ENCODE data around the gene CEP70. TPM values are rescaled to one million over a fixed set of nuclear protein-coding genes. Genes with fewer than 3 reads are reported as not detected.
A peak's percentile ranks its signal among the peaks of the same experiment; 100 is the strongest.

CEP70 gene
- total RNA-seq, 1 experiment from 2014 or later, result 32.6 TPM

DNA sequence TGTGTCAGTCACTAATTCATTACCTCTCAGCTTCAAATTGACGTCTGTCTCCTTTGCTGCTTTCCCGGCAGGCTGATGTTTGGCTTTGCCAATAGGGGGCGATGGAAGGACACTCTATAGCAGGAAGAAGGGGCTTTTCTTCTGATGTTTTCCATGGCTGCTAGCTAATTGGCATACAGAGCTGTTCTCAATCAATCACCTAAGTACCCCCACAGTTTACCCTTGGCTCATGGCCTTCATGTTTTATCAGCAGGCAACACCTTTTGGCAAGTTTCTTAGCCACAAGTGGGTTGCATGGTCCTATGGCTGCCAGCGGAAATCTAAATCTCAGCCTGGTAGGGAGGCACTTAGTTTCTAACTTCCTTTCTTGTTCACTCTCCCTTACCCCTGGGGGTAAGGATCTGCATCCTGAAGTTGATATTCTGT is 114.6 kb downstream of the CEP70 start:
- H3K27me3 Mint-ChIP-seq (ENCODE audit: low read depth), result no peaks in the 10 kb centered on the region
- H3K4me1 ChIP-seq (ENCODE audit: insufficient read depth, low read length), result no peaks in the 10 kb centered on the region

More for the DNA sequence above, 114.6 kb downstream of the CEP70 start:
- TF ChIP-seq, protein P1, sequence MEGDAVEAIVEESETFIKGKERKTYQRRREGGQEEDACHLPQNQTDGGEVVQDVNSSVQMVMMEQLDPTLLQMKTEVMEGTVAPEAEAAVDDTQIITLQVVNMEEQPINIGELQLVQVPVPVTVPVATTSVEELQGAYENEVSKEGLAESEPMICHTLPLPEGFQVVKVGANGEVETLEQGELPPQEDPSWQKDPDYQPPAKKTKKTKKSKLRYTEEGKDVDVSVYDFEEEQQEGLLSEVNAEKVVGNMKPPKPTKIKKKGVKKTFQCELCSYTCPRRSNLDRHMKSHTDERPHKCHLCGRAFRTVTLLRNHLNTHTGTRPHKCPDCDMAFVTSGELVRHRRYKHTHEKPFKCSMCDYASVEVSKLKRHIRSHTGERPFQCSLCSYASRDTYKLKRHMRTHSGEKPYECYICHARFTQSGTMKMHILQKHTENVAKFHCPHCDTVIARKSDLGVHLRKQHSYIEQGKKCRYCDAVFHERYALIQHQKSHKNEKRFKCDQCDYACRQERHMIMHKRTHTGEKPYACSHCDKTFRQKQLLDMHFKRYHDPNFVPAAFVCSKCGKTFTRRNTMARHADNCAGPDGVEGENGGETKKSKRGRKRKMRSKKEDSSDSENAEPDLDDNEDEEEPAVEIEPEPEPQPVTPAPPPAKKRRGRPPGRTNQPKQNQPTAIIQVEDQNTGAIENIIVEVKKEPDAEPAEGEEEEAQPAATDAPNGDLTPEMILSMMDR (conservative IDR thresholded peaks at IDR 0.05), result peak; percentile 92
- peak; percentile 69 for DNase-seq
- Mint-ChIP-seq H3K9me3 (peaks cover 6 to 7% of the 10 kb centered on the region in 2 experiments; a peak in 4 of 5 replicates), H3K36me3 (ENCODE audit: insufficient read depth in 1 of 3, low read depth in 3 of 3) (peaks cover 0 to 5% (median 3%) of the 10 kb centered on the region in 3 experiments; a peak in 3 of 7 replicates), H3K4me3 (no peak overlapping the region), H3K4me1 (peaks cover 0 to 5% of the 10 kb centered on the region in 2 experiments; a peak in 1 of 4 replicates), H3K27ac (no peak overlapping the region)
- no peak overlapping the region for H3T11ph ChIP-seq (ENCODE audit: low read length)
- no peaks in the 10 kb centered on the region for H3K79me1 ChIP-seq (ENCODE audit: insufficient read depth, low read depth, low read length, poor library complexity, severe bottlenecking)
- H2BK5ac ChIP-seq (ENCODE audit: insufficient read length, low read length), result no peak overlapping the region
- no peaks in the 10 kb centered on the region for H4K20me1 ChIP-seq (ENCODE audit: control insufficient read depth, insufficient read depth, insufficient read length)
- H2BK120ac ChIP-seq (ENCODE audit: low read depth, low read length, poor library complexity, severe bottlenecking), result no peak overlapping the region
- no peak overlapping the region for H4K91ac ChIP-seq (ENCODE audit: insufficient read length, low read depth, low read length)
- H3K9ac ChIP-seq (ENCODE audit: extremely low read depth, insufficient read length, low read length), result no peak overlapping the region
- no peaks in the 10 kb centered on the region for H3K79me2 ChIP-seq (ENCODE audit: insufficient read depth, low read length)
- no peak overlapping the region for H3K23ac ChIP-seq (ENCODE audit: insufficient read length, low read depth, low read length)
- H3K18ac ChIP-seq (ENCODE audit: insufficient read length, low read depth, low read length), result no peak overlapping the region
- no CpG with 5 or more reads among the region's 4 CpGs for WGBS (ENCODE audit: extremely low coverage, insufficient read length, low lambda C conversion rate)
- H3K23me2 ChIP-seq (ENCODE audit: insufficient read length, low read depth, low read length, poor library complexity, severe bottlenecking), result no peaks in the 10 kb centered on the region
- no peak overlapping the region for H2BK12ac ChIP-seq (ENCODE audit: insufficient read length, low read depth, low read length)
- no peak overlapping the region for H2BK15ac ChIP-seq (ENCODE audit: low read depth, low read length)
- H3K56ac ChIP-seq (ENCODE audit: insufficient read length, low read depth, low read length), result no peak overlapping the region
- no peaks in the 10 kb centered on the region for H3K9me3 ChIP-seq (ENCODE audit: control insufficient read depth, low read depth, low read length)
- no peak overlapping the region for H2BK20ac ChIP-seq (ENCODE audit: low read depth, low read length, poor library complexity, severe bottlenecking)
- no peak overlapping the region for H3K14ac ChIP-seq (ENCODE audit: insufficient read depth, low read length)
- no peak overlapping the region for H3K4me2 ChIP-seq (ENCODE audit: insufficient read depth, insufficient read length, low read length)
- peak overlapping the region; percentile 77 for H2AFZ ChIP-seq (ENCODE audit: low read length)
- no peak overlapping the region for H3K27ac ChIP-seq (ENCODE audit: insufficient read length, low read depth, low read length)
- H4K8ac ChIP-seq (replicated peaks; ENCODE audit: insufficient read length, low read depth, low read length), result no peak overlapping the region
- no peak overlapping the region for H3K4ac ChIP-seq (ENCODE audit: low read depth, low read length)
- H2AK5ac ChIP-seq (ENCODE audit: insufficient read length, low read length), result no peak overlapping the region
- no peaks in the 10 kb centered on the region for H3K27me3 ChIP-seq (ENCODE audit: insufficient read depth, low read length)
- no peak overlapping the region for H4K5ac ChIP-seq (ENCODE audit: insufficient read length, low read depth, low read length)

Data from H9 (cell line).